Loucy (cell line): Measurements from ENCODE around the gene TEX55.

Experiments
- H2AFZ ChIP-seq: fragments of 200-600 bp; sonication (generic); 2 replicates; pipeline ENCODE4 v1.6.0; 2016; ENCODE audit warnings: antibody characterized with exemption, mild to moderate bottlenecking, low read length, moderate library complexity
- H3F3A ChIP-seq: fragments of 200-600 bp; 2 replicates; pipeline ENCODE4 v1.6.0; 2016; ENCODE audit warnings: antibody characterized with exemption, low read depth, mild to moderate bottlenecking
- H3K27me3 ChIP-seq: fragments of 200-600 bp; sonication (generic); 2 replicates; pipeline ENCODE4 v1.6.1; 2014; ENCODE audit warnings: low read length, mild to moderate bottlenecking; ENCODE audit not compliant: insufficient read depth, poor library complexity, severe bottlenecking
- H3K36me3 ChIP-seq: fragments of 200-600 bp; sonication (generic); 2 replicates; pipeline ENCODE4 v1.6.1; 2016; ENCODE audit warnings: low read length; ENCODE audit not compliant: insufficient read depth
- H3K4me1 ChIP-seq: fragments of 200-600 bp; sonication (generic); 2 replicates; pipeline ENCODE4 v1.5.1; 2014; ENCODE audit warnings: low read length, mild to moderate bottlenecking; ENCODE audit not compliant: insufficient read depth, poor library complexity, severe bottlenecking
- H3K4me2 ChIP-seq: fragments of 200-600 bp; sonication (generic); 2 replicates; pipeline ENCODE4 v1.6.0; 2014; ENCODE audit warnings: antibody characterized with exemption, low read length, low read depth, mild to moderate bottlenecking; ENCODE audit not compliant: poor library complexity, severe bottlenecking
- H3K4me3 ChIP-seq: fragments of 200-600 bp; sonication (generic); 2 replicates; pipeline ENCODE4 v1.5.1; 2014; ENCODE audit warnings: low read length, mild to moderate bottlenecking, mixed read lengths; ENCODE audit not compliant: poor library complexity, severe bottlenecking
- H3K79me2 ChIP-seq: fragments of 200-600 bp; sonication (generic); 2 replicates; pipeline ENCODE4 v1.6.1; 2014; ENCODE audit warnings: low read length; ENCODE audit not compliant: insufficient read depth
- H3K9ac ChIP-seq: fragments of 200-600 bp; sonication (generic); 2 replicates; pipeline ENCODE4 v1.6.0; 2014; ENCODE audit warnings: mild to moderate bottlenecking, low read depth, low read length, moderate library complexity; ENCODE audit not compliant: poor library complexity, severe bottlenecking
- H3K9me2 ChIP-seq: fragments of 200-600 bp; sonication (generic); replicated peaks from 2 replicates; pipeline ENCODE4 v1.6.1; 2016; ENCODE audit warnings: low read depth, low read length, mixed read lengths
- H3K9me3 ChIP-seq: fragments of 200-600 bp; sonication (generic); 2 replicates; pipeline ENCODE4 v1.6.1; 2014; ENCODE audit warnings: mild to moderate bottlenecking, antibody characterized with exemption, low read length, low read depth; ENCODE audit not compliant: insufficient read depth
- H4K20me1 ChIP-seq: fragments of 200-600 bp; sonication (generic); 2 replicates; pipeline ENCODE4 v1.6.0; 2014; ENCODE audit warnings: antibody characterized with exemption, low read length, mild to moderate bottlenecking; ENCODE audit not compliant: insufficient read depth, poor library complexity, severe bottlenecking
- CTCF ChIP-seq: fragments of 200-600 bp; sonication (generic); conservative IDR thresholded peaks from 2 replicates; pipeline ENCODE4 v1.5.1; 2014; ENCODE audit warnings: mild to moderate bottlenecking, antibody characterized with exemption, low read length
- EZH2phosphoT487 ChIP-seq: fragments of 200-600 bp; IDR thresholded peaks from 2 replicates; pipeline ENCODE4 v1.6.1; 2018; ENCODE audit warnings: antibody characterized with exemption, mild to moderate bottlenecking, moderate library complexity, borderline replicate concordance

Gene TEX55

GRCh38 chr3:119184796-119185570, 39.0 kb downstream of the TEX55 start:
- Histone ChIP-seq H4K20me1 (no peaks in the 10 kb centered on the region), H3K9me2 (no peaks in the 10 kb centered on the region), H3K27me3 (no peaks in the 10 kb centered on the region), H3K36me3 (no peaks in the 10 kb centered on the region), H3F3A (no peaks in the 10 kb centered on the region), H3K9me3 (no peaks in the 10 kb centered on the region), H3K9ac (no peak overlapping the region), H3K79me2 (no peaks in the 10 kb centered on the region), H3K4me3 (no peak overlapping the region), H3K4me1 (no peaks in the 10 kb centered on the region), H3K4me2 (no peak overlapping the region), H2AFZ (no peak overlapping the region)
- TF ChIP-seq CTCF (no peak), EZH2phosphoT487 (no peak)

- Histone ChIP-seq H4K20me1 (no peaks in the 10 kb centered on the region), H3K4me1 (no peaks in the 10 kb centered on the region), H3K4me2 (no peak overlapping the region), H3K9me3 (no peaks in the 10 kb centered on the region), H3K9me2 (no peaks in the 10 kb centered on the region), H3F3A (no peaks in the 10 kb centered on the region), H3K4me3 (no peak overlapping the region), H2AFZ (no peak overlapping the region), H3K79me2 (no peaks in the 10 kb centered on the region), H3K27me3 (no peaks in the 10 kb centered on the region), H3K9ac (no peak overlapping the region), H3K36me3 (no peaks in the 10 kb centered on the region)
- TF ChIP-seq EZH2phosphoT487 (no peak), CTCF (no peak)
Observed at GRCh38 chr3:119187266-119187665, 41.3 kb downstream of the TEX55 start.

GRCh38 chr3:119191800-119192199, 45.8 kb downstream of the TEX55 start:
- H3F3A ChIP-seq, result no peaks in the 10 kb centered on the region
- H3K79me2 ChIP-seq, result no peaks in the 10 kb centered on the region
- H4K20me1 ChIP-seq, result no peaks in the 10 kb centered on the region
- H2AFZ ChIP-seq, result no peak overlapping the region
- no peak overlapping the region for H3K4me2 ChIP-seq
- no peaks in the 10 kb centered on the region for H3K36me3 ChIP-seq
- no peak overlapping the region for H3K9ac ChIP-seq
- TF ChIP-seq CTCF (no peak), EZH2phosphoT487 (no peak)
- H3K27me3 ChIP-seq, result no peaks in the 10 kb centered on the region
- H3K9me2 ChIP-seq, result no peaks in the 10 kb centered on the region
- no peak overlapping the region for H3K4me3 ChIP-seq
- no peaks in the 10 kb centered on the region for H3K9me3 ChIP-seq
- H3K4me1 ChIP-seq, result no peaks in the 10 kb centered on the region
